ENCODE data around the gene MDM1.

DNA sequence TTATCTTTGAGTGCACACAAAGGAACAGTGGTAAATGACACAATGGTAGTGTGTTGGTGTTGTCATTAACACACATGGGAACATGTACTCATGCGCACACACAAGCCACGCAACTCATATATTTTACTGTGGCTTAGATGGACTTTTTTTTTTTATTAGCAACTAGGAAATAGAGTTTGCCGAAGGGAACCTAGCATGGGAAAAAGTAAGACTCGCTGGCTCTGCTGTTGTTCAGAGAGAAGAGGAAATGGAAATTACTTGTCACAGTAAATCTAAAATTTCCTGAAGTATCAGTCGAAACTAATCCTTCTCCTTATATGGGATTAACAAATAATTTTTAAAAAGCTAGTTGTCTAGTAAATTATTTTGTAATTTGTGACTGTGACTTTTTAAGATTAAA is 45.1 kb downstream of the MDM1 start:
- TF ChIP-seq, protein P1, sequence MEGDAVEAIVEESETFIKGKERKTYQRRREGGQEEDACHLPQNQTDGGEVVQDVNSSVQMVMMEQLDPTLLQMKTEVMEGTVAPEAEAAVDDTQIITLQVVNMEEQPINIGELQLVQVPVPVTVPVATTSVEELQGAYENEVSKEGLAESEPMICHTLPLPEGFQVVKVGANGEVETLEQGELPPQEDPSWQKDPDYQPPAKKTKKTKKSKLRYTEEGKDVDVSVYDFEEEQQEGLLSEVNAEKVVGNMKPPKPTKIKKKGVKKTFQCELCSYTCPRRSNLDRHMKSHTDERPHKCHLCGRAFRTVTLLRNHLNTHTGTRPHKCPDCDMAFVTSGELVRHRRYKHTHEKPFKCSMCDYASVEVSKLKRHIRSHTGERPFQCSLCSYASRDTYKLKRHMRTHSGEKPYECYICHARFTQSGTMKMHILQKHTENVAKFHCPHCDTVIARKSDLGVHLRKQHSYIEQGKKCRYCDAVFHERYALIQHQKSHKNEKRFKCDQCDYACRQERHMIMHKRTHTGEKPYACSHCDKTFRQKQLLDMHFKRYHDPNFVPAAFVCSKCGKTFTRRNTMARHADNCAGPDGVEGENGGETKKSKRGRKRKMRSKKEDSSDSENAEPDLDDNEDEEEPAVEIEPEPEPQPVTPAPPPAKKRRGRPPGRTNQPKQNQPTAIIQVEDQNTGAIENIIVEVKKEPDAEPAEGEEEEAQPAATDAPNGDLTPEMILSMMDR (IDR thresholded peaks at IDR 0.05 in 8 of 11, conservative IDR thresholded peaks at IDR 0.05 in 3 of 11) = no peak
- no peak for TF ChIP-seq POLR2A (IDR thresholded peaks at IDR 0.05)
